Mesendoderm (in vitro differentiated cells): ENCODE data around the gene GGTLC2.

Experiments used
- DNase-seq: peaks from one replicate; pipeline ENCODE4 v3.0.0; 2013
- H2AK5ac ChIP-seq: 2 replicates; pipeline ENCODE4 v1.6.1; 2013; ENCODE audit warnings: low read length, inconsistent platforms
- H2BK120ac ChIP-seq: 2 replicates; pipeline ENCODE4 v1.6.1; 2013; ENCODE audit warnings: low read depth, mild to moderate bottlenecking, low read length, moderate library complexity, mixed read lengths
- H2BK15ac ChIP-seq: replicated peaks from 2 replicates; pipeline ENCODE4 v1.6.1; 2013; ENCODE audit warnings: low read depth, mild to moderate bottlenecking, moderate library complexity
- H2BK5ac ChIP-seq: 2 replicates; pipeline ENCODE4 v1.6.1; 2013; ENCODE audit warnings: low read length, inconsistent platforms
- H3K18ac ChIP-seq: 2 replicates; pipeline ENCODE4 v1.6.1; 2013; ENCODE audit warnings: mild to moderate bottlenecking, low read length, mixed read lengths
- H3K23ac ChIP-seq: one replicate; pipeline ENCODE4 v1.6.1; 2013; ENCODE audit warnings: low read length
- H3K27ac ChIP-seq: 2 replicates; pipeline ENCODE4 v1.5.1; 2013; ENCODE audit warnings: low read depth, mild to moderate bottlenecking, inconsistent platforms, low read length, moderate library complexity
- H3K27me3 ChIP-seq: 2 replicates; pipeline ENCODE4 v1.6.1; 2013; ENCODE audit warnings: low read length, control low read depth, mild to moderate bottlenecking, inconsistent platforms; ENCODE audit not compliant: insufficient read depth, poor library complexity
- H3K36me3 ChIP-seq: 2 replicates; pipeline ENCODE4 v1.6.1; 2013; ENCODE audit warnings: low read length, inconsistent platforms; ENCODE audit not compliant: control insufficient read depth, insufficient read depth
- H3K4ac ChIP-seq: one replicate; pipeline ENCODE4 v1.6.1; 2013; ENCODE audit warnings: low read depth, mild to moderate bottlenecking, low read length, moderate library complexity
- H3K4me1 ChIP-seq: 2 replicates; pipeline ENCODE4 v1.6.1; 2013; ENCODE audit warnings: low read depth, low read length, inconsistent platforms; ENCODE audit not compliant: control insufficient read depth
- H3K4me2 ChIP-seq: 2 replicates; pipeline ENCODE4 v1.6.1; 2013; ENCODE audit warnings: low read length
- H3K4me3 ChIP-seq: 2 replicates; pipeline ENCODE4 v1.5.1; 2013; ENCODE audit warnings: mild to moderate bottlenecking, low read length
- H3K56ac ChIP-seq: one replicate; pipeline ENCODE4 v1.6.1; 2013; ENCODE audit warnings: low read length
- H3K79me1 ChIP-seq: 2 replicates; pipeline ENCODE4 v1.6.1; 2013; ENCODE audit warnings: low read length, inconsistent platforms
- H3K79me2 ChIP-seq: 2 replicates; pipeline ENCODE4 v1.6.1; 2013; ENCODE audit warnings: mild to moderate bottlenecking, low read length; ENCODE audit not compliant: control insufficient read depth, insufficient read depth
- H3K9ac ChIP-seq: 2 replicates; pipeline ENCODE4 v1.6.1; 2013; ENCODE audit warnings: low read length, inconsistent platforms
- H4K5ac ChIP-seq: one replicate; pipeline ENCODE4 v1.6.1; 2013; ENCODE audit warnings: low read length
- H4K8ac ChIP-seq: one replicate; pipeline ENCODE4 v1.6.1; 2013; ENCODE audit warnings: low read depth, mild to moderate bottlenecking, control low read depth, low read length, moderate library complexity
- WGBS: extraction: QIAGEN DNeasy Blood & Tissue Kit; methylation state at CpG from one replicate; pipeline ENCODE4 v1.1.7; 2013; ENCODE audit warnings: low lambda C conversion rate, missing lambda C conversion rate; ENCODE audit not compliant: insufficient coverage; ENCODE audit errors: extremely low coverage; 5-methylcytosine and 5-hydroxymethylcytosine counted together

GGTLC2 gene

GRCh38 chr22:22673099-22673498 lies 28.7 kb downstream of the GGTLC2 start:
- Histone ChIP-seq H2BK15ac (no peak overlapping the region), H4K8ac (no peak overlapping the region), H4K5ac (no peak overlapping the region), H3K27ac (no peak overlapping the region), H3K36me3 (no peaks in the 10 kb centered on the region), H3K79me2 (no peaks in the 10 kb centered on the region), H3K56ac (no peak overlapping the region), H2AK5ac (no peak overlapping the region), H3K4ac (no peak overlapping the region), H3K27me3 (no peaks in the 10 kb centered on the region), H3K23ac (no peak overlapping the region), H3K4me3 (no peak overlapping the region), H2BK120ac (no peak overlapping the region), H3K79me1 (no peaks in the 10 kb centered on the region), H3K18ac (no peak overlapping the region), H3K4me2 (no peak overlapping the region), H2BK5ac (no peak overlapping the region), H3K9ac (no peak overlapping the region), H3K4me1 (no peaks in the 10 kb centered on the region)
- no peak for DNase-seq
- no CpG with 5 or more reads among the region's 3 CpGs for WGBS

- no CpG with 5 or more reads among the region's 2 CpGs for WGBS
- H3K27ac ChIP-seq: no peak overlapping the region
- H3K4me3 ChIP-seq: no peak overlapping the region
Observed at GRCh38 chr22:22673628-22674027, 29.2 kb downstream of the GGTLC2 start.

GRCh38 chr22:22674467-22674866 lies 30.1 kb downstream of the GGTLC2 start:
- H3K23ac ChIP-seq: no peak overlapping the region
- no peaks in the 10 kb centered on the region for H3K79me1 ChIP-seq
- DNase-seq: no peak
- H3K56ac ChIP-seq: no peak overlapping the region
- no peaks in the 10 kb centered on the region for H3K27me3 ChIP-seq
- no peak overlapping the region for H3K4me2 ChIP-seq
- H3K4ac ChIP-seq: no peak overlapping the region
- H3K79me2 ChIP-seq: no peaks in the 10 kb centered on the region
- H4K8ac ChIP-seq: no peak overlapping the region
- no CpG with 5 or more reads among the region's 4 CpGs for WGBS
- no peak overlapping the region for H2BK15ac ChIP-seq
- H3K4me1 ChIP-seq: no peaks in the 10 kb centered on the region
- H3K18ac ChIP-seq: no peak overlapping the region
- H3K27ac ChIP-seq: no peak overlapping the region
- no peak overlapping the region for H3K9ac ChIP-seq
- no peak overlapping the region for H4K5ac ChIP-seq
- no peak overlapping the region for H2BK5ac ChIP-seq
- H2BK120ac ChIP-seq: no peak overlapping the region
- no peak overlapping the region for H3K4me3 ChIP-seq
- no peaks in the 10 kb centered on the region for H3K36me3 ChIP-seq
- H2AK5ac ChIP-seq: no peak overlapping the region

More at GRCh38 chr22:22673628-22674027, 29.2 kb downstream of the GGTLC2 start:
- H3K79me1 ChIP-seq: no peaks in the 10 kb centered on the region
- H3K9ac ChIP-seq: no peak overlapping the region
- no peaks in the 10 kb centered on the region for H3K27me3 ChIP-seq
- H3K18ac ChIP-seq: no peak overlapping the region
- H3K4me1 ChIP-seq: no peaks in the 10 kb centered on the region
- no peak overlapping the region for H4K8ac ChIP-seq
- H4K5ac ChIP-seq: no peak overlapping the region
- no peak overlapping the region for H2BK120ac ChIP-seq
- H3K36me3 ChIP-seq: no peaks in the 10 kb centered on the region
- no peak overlapping the region for H3K56ac ChIP-seq
- H3K23ac ChIP-seq: no peak overlapping the region
- no peak overlapping the region for H3K4ac ChIP-seq
- H2BK5ac ChIP-seq: no peak overlapping the region
- no peaks in the 10 kb centered on the region for H3K79me2 ChIP-seq
- DNase-seq: no peak
- no peak overlapping the region for H3K4me2 ChIP-seq
- no peak overlapping the region for H2BK15ac ChIP-seq
- no peak overlapping the region for H2AK5ac ChIP-seq

GRCh38 chr22:22678970-22679369 lies 34.6 kb downstream of the GGTLC2 start:
- Histone ChIP-seq H3K79me2 (no peaks in the 10 kb centered on the region), H3K18ac (no peak overlapping the region), H2BK15ac (no peak overlapping the region), H3K36me3 (no peaks in the 10 kb centered on the region), H4K5ac (no peak overlapping the region), H3K23ac (no peak overlapping the region), H3K4ac (no peak overlapping the region), H2BK120ac (no peak overlapping the region), H3K27ac (no peak overlapping the region), H2AK5ac (no peak overlapping the region), H2BK5ac (no peak overlapping the region), H3K79me1 (no peaks in the 10 kb centered on the region), H3K4me1 (no peaks in the 10 kb centered on the region), H3K9ac (no peak overlapping the region), H3K56ac (no peak overlapping the region), H3K27me3 (no peaks in the 10 kb centered on the region), H3K4me3 (no peak overlapping the region), H3K4me2 (no peak overlapping the region), H4K8ac (no peak overlapping the region)
- no CpG with 5 or more reads among the region's 4 CpGs for WGBS
- DNase-seq: no peak

- Histone ChIP-seq H2AK5ac (no peak overlapping the region), H2BK120ac (no peak overlapping the region), H4K8ac (no peak overlapping the region), H3K79me1 (no peaks in the 10 kb centered on the region), H3K27me3 (no peaks in the 10 kb centered on the region), H3K4ac (no peak overlapping the region), H3K4me2 (no peak overlapping the region), H3K23ac (no peak overlapping the region), H3K9ac (no peak overlapping the region), H3K79me2 (no peaks in the 10 kb centered on the region), H3K4me3 (no peak overlapping the region), H3K36me3 (no peaks in the 10 kb centered on the region), H3K4me1 (no peaks in the 10 kb centered on the region), H3K27ac (no peak overlapping the region), H3K18ac (no peak overlapping the region), H3K56ac (no peak overlapping the region), H4K5ac (no peak overlapping the region), H2BK15ac (no peak overlapping the region), H2BK5ac (no peak overlapping the region)
- no CpG with 5 or more reads among the region's 4 CpGs for WGBS
- no peak for DNase-seq
Observed at GRCh38 chr22:22680396-22680795, 36.0 kb downstream of the GGTLC2 start.

GRCh38 chr22:22681221-22681739 lies 36.9 kb downstream of the GGTLC2 start:
- Histone ChIP-seq H4K5ac (no peak overlapping the region), H3K4me2 (no peak overlapping the region), H3K27ac (no peak overlapping the region), H2BK5ac (no peak overlapping the region), H3K79me1 (no peaks in the 10 kb centered on the region), H3K4me1 (no peaks in the 10 kb centered on the region), H2AK5ac (no peak overlapping the region), H3K4ac (no peak overlapping the region), H3K27me3 (no peaks in the 10 kb centered on the region), H3K36me3 (no peaks in the 10 kb centered on the region), H3K56ac (no peak overlapping the region), H3K18ac (no peak overlapping the region), H3K79me2 (no peaks in the 10 kb centered on the region), H4K8ac (no peak overlapping the region), H3K4me3 (no peak overlapping the region), H3K9ac (no peak overlapping the region), H3K23ac (no peak overlapping the region), H2BK120ac (no peak overlapping the region), H2BK15ac (no peak overlapping the region)
- peak; percentile 31 for DNase-seq
- WGBS: no CpG with 5 or more reads among the region's 3 CpGs
